Ovary (tissue), 9 donors: ENCODE data around the gene NDUFV1. TPM values are rescaled to one million over a fixed set of nuclear protein-coding genes. Genes with fewer than 3 reads are reported as not detected.

Experiments
- DNase-seq, 5 donors: peaks; one replicate each; pipeline ENCODE4 v3.0.0-alpha.2; 2019 to 2020
- H3K27ac ChIP-seq, 2 donors: fragments of 200-600 bp; one replicate each; pipeline versions ENCODE4 v1.5.1 to v1.8.0; 2019 to 2022
- H3K27me3 ChIP-seq: fragments of 200-600 bp; one replicate; pipeline ENCODE4 v1.8.0; 2022
- H3K36me3 ChIP-seq: fragments of 200-600 bp; sonication (generic); one replicate; pipeline ENCODE4 v1.5.1; 2019
- H3K4me1 ChIP-seq: one replicate; pipeline ENCODE4 v1.8.1; 2013; ENCODE audit warnings: mild to moderate bottlenecking, moderate library complexity; ENCODE audit not compliant: insufficient read depth
- H3K4me3 ChIP-seq: fragments of 200-600 bp; sonication (generic); one replicate; pipeline ENCODE4 v1.5.1; 2017
- H3K9me3 ChIP-seq, 2 donors: fragments of 200-600 bp in 1 of 2; sonication (generic) in 1 of 2; one replicate each; pipeline versions ENCODE4 v1.5.1 to v1.8.1; 2013 to 2019; ENCODE audit warnings: mild to moderate bottlenecking in 1 of 2, moderate library complexity in 1 of 2
- EP300 ChIP-seq: sonication (generic); formaldehyde crosslinking; IDR thresholded peaks from one replicate; pipeline ENCODE4 v1.6.1; 2017; ENCODE audit warnings: antibody characterized with exemption
- POLR2A ChIP-seq: fragments of 450-650 bp; IDR thresholded peaks from one replicate; pipeline ENCODE4 v1.6.1; 2017; ENCODE audit warnings: antibody characterized with exemption, mild to moderate bottlenecking, moderate library complexity
- WGBS, 3 donors: extraction: QIAGEN DNeasy Blood & Tissue Kit in 1 of 3; methylation state at CpG; one replicate each; pipeline versions ENCODE4 v1.1.5 to v1.1.7; 2013 to 2017; 5-methylcytosine and 5-hydroxymethylcytosine counted together
- intact Hi-C, 4 donors: fragments of 100-400 bp; cut with DNase I; formaldehyde crosslinking; loops; one replicate each; pipeline versions ENCODE4 v1.11.0 to v1.15.1; 2022 to 2023
- polyA plus RNA-seq, 2 donors: library from polyadenylated mRNA; stranded (reverse); fragments of 200-250 nt in 1 of 2; fragments of 350-450 nt in 1 of 2; fragmentation: Illumina TruSeq in 1 of 2; extraction: RNeasy Lipid Tissue Mini Kit (QIAGEN cat#74804) in 1 of 2; gene quantifications; one replicate each; pipeline ENCODE4 v1.2.3, GENCODE V29; 2013 to 2014
- total RNA-seq, 7 donors: library from RNA; depleted of rRNA in 2 of 7; stranded (reverse); fragments of >200 nt in 2 of 7; fragmentation: NEBNext Ultra II Directional in 3 of 7; extraction: Animal tissue kit (Norgen Biotek cat#: 25700) in 3 of 7; gene quantifications; one replicate each; pipeline versions ENCODE4 v1.1.0 to v1.2.4, GENCODE V29; 2016 to 2023
- TF ChIP-seq, protein P1 (sequence below), 3 donors: fragments of 450-650 bp in 2 of 3; fragments of 200-600 bp in 1 of 3; IDR thresholded peaks; one replicate each; pipeline versions ENCODE4 v1.5.1 to v1.8.0; 2016 to 2022; ENCODE audit warnings: antibody characterized with exemption in 3 of 3, mild to moderate bottlenecking in 1 of 3
- donor health status: DM: no; HTN: no; CAD: no; lungs with moderate emphysema.
- donor health status: DM: no; HTN: no; CAD: no.
- donor health status: Bipolar disorder and iron deficiency.
- donor health status: DM: yes; HTN: yes; CAD: no.
- donor health status: DM: no; HTN: no; CAD: no.
- donor health status: DM: yes; HTN: yes; CAD: no.

The NDUFV1 gene
- total and polyA plus RNA-seq, 9 donors = 47.7 to 184 (median 169) TPM

DNA sequence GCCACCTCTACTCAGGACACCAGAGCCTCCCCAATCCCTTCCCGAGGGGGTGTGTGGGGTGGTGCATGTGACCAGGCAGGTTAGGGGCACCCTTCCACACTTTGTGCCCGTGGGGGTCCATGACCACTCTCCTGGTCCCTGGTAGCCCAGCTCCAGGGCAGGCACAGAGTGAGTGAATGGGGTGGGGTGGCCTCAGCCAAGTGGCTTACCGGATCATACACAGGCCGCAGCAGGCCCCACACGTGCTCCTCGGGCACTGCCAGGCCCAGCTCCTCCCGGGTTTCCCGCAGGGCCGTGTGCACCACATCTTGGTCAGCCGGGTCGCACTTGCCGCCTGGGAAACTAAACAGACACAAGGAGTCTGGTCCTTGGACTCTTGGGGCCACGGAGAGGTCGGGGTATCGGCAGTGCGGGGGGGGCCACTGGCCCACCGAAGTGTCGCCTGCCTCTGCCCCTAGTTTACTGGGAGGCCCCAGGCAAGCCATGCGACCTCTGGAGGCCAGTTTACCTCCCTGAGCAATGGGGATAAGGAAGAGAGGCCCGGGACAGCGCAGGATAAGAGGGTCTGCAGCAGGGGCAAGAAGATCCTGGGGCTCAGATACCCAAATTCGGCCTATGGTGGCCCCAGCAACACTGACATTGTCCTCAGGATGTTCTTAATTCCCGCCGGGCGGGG is 22.1 kb downstream of the NDUFV1 start:
- WGBS, 3 donors = 47 to 57% (median 53%) methylated on average over 20 to 25 of the region's 25 CpGs
- Histone ChIP-seq H3K36me3 (no peaks in the 10 kb centered on the region), H3K27ac (peak overlapping the region; percentile 66 to 79), H3K27me3 (no peaks in the 10 kb centered on the region), H3K4me1 (peaks cover 5% of the 10 kb centered on the region), H3K4me3 (peak overlapping the region; percentile 81), H3K9me3 (no peaks in the 10 kb centered on the region)
- intact Hi-C loops = no loop called here
- TF ChIP-seq EP300 = no peak
- TF ChIP-seq, protein P1, sequence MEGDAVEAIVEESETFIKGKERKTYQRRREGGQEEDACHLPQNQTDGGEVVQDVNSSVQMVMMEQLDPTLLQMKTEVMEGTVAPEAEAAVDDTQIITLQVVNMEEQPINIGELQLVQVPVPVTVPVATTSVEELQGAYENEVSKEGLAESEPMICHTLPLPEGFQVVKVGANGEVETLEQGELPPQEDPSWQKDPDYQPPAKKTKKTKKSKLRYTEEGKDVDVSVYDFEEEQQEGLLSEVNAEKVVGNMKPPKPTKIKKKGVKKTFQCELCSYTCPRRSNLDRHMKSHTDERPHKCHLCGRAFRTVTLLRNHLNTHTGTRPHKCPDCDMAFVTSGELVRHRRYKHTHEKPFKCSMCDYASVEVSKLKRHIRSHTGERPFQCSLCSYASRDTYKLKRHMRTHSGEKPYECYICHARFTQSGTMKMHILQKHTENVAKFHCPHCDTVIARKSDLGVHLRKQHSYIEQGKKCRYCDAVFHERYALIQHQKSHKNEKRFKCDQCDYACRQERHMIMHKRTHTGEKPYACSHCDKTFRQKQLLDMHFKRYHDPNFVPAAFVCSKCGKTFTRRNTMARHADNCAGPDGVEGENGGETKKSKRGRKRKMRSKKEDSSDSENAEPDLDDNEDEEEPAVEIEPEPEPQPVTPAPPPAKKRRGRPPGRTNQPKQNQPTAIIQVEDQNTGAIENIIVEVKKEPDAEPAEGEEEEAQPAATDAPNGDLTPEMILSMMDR (IDR thresholded peaks at IDR 0.05) = no peak
- TF ChIP-seq POLR2A = no peak
- peak in 4 of 5 donors; percentile 29 to 62 (median 56) for DNase-seq

DNA sequence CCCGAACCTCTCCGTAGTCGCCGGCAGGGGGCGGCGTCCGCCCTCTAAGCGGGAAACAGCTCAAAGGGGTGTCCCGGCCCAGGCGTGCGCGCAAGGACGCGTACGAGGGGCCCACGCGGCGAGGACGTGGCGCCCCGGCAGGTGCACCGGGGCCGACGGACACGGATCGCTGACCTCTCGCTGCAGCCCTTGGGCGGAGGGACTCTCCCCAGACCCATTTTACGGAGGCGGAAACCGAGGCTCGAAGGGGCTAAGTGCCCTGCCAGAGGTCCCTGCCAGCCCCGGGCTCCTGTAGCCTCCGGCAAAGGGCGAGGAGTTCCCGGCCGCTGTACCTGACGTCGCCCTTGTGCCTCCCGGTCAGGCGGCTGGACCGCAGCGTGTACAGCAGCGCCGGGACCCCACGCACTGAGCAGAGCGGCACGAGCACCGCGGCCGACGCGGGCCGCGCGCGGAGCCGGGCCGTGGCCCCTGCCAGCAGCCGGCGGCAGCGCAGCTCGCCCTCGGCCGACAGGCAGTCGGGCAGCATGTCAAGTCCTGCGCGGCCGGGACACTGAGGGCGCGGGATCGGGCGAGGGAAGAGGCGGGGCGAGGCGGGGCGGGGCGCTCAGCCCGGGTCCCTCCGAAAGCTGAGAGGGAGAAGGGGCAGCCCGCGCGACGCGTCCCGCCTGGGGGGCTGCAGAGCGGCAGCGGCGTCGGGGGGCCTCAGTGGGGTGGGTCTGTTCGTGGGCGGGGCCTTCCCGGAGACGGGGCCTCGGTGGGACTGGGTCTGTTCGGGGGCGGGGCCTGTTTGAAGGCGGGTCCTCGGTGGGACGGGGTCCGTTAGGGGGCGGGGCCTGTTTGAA is 22.9 kb downstream of the NDUFV1 start, which contains the start of gene NUDT8:
Gene NUDT8 (minus strand): TSS at position 552 of the 842 bp plus-strand sequence. CDS start 26 bp downstream, at position 526.
- H3K4me1 ChIP-seq = peaks cover 5% of the 10 kb centered on the region
- WGBS, 3 donors = 0 to 1% (median 1%) methylated on average over 49 to 102 of the region's 102 CpGs
- peak within 1 kb of the TSS; percentile 81 for H3K4me3 ChIP-seq
- intact Hi-C loops = no loop called here
- H3K27ac ChIP-seq = peak within 1 kb of the TSS; percentile 66 to 79
- peak; percentile 74 to 88 (median 84) for DNase-seq
- H3K36me3 ChIP-seq = no peaks in the 10 kb centered on the region
- H3K9me3 ChIP-seq = no peaks in the 10 kb centered on the region
- H3K27me3 ChIP-seq = no peaks in the 10 kb centered on the region
- TF ChIP-seq POLR2A = peak; percentile 45
- TF ChIP-seq, protein P1 (IDR thresholded peaks at IDR 0.05) = peak; percentile 67 to 81 (median 68)
- no peak for TF ChIP-seq EP300

DNA sequence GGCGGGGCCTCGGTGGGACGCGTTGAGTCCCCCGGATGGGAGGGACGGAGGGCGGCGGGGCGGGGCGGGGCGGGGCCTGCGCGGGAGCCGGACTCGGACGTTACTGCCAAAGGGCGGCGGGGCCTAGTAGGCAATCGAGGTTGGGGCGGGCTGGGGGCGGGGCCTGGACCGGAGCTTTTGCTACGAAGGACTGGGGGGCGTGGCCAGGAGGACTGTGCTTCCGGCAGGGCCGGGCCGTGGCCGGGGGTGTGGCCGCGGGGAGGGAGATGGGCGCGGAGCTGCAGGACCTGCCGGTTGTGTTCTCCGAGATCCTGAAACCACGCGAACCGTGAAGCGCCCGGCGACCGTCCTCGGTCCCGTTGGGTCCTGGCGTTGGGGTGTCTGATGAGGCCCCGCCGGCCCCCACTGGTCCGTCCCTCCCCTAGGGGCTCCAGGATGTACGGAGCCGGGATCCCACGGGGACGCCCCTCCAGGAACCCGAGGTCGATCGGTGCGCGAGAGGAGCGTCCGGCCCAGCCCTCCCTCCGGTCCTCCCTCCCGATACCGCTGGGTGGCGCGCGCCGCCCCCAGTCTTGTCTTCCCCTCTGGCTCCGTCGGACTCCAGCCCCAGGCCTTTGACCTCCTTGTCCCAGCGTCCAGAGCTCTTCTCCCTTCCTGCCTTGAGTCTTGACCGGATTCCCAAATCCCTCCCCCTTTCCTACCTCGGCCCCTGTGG is 23.6 kb downstream of the NDUFV1 start:
- H3K9me3 ChIP-seq = no peaks in the 10 kb centered on the region
- no peaks in the 10 kb centered on the region for H3K27me3 ChIP-seq
- DNase-seq = peak; percentile 98 to 100 (median 99)
- TF ChIP-seq POLR2A (peak; percentile 28), EP300 (no peak)
- TF ChIP-seq, protein P1 (IDR thresholded peaks at IDR 0.05) = peak; percentile 54 to 57 (median 56)
- H3K36me3 ChIP-seq = no peaks in the 10 kb centered on the region
- peak overlapping the region; percentile 81 for H3K4me3 ChIP-seq
- H3K4me1 ChIP-seq = peaks cover 5% of the 10 kb centered on the region
- intact Hi-C loops = no loop called here
- 0 to 1% (median 0%) methylated on average over 61 to 70 of the region's 70 CpGs for WGBS, 3 donors
- peak overlapping the region; percentile 66 to 79 for H3K27ac ChIP-seq

DNA sequence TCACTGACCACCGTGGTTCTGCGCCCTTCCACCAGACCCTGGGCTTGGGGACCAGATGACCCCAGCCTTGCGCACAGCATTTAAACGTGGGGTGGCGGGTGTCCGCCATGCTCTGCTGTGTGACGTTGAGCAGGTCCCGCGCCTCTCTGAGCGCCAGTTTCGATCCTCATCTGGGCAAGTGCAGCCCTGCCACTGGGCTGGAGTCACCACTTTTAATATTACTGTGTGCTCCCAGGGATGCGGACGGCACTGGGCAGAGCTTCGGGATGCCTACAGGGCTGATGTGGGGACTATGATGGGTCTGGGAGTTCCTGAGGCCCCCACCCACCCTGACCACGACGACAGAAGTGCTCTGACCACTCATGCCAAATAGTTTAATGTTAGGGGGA is 24.2 kb downstream of the NDUFV1 start:
- H3K9me3 ChIP-seq = no peaks in the 10 kb centered on the region
- H3K27ac ChIP-seq = peak overlapping the region; percentile 60 to 79
- no peak for DNase-seq
- intact Hi-C loops = no loop called here
- H3K4me3 ChIP-seq = peak overlapping the region; percentile 81
- peaks cover 5% of the 10 kb centered on the region for H3K4me1 ChIP-seq
- TF ChIP-seq, protein P1 (IDR thresholded peaks at IDR 0.05) = peak in 1 of 3 donors; percentile 7
- no peak for TF ChIP-seq POLR2A
- 35 to 56% (median 41%) methylated on average over 16 of the region's 16 CpGs for WGBS, 3 donors
- no peaks in the 10 kb centered on the region for H3K27me3 ChIP-seq
- no peaks in the 10 kb centered on the region for H3K36me3 ChIP-seq
